IMR-90 (cell line): Measurements from ENCODE around the gene DNAH8. TPM values are rescaled to one million over a fixed set of nuclear protein-coding genes. Genes with fewer than 3 reads are reported as not detected.

Experiments used
- ATAC-seq: fragments of 200-7000 bp; cut with Tn5 transposase; 2 replicates; pipeline ENCODE4 v1.9.1; 2020; ENCODE audit warnings: low read depth, mild to moderate bottlenecking, moderate library complexity
- BruUV-seq: library from RNA; stranded (reverse); fragments of 400-500 nt; replicated peaks from 2 replicates; lab custom pipeline; 2021; lab: Mats Ljungman, UMichigan
- CTCF ChIA-PET: fragments of 300-600 bp; formaldehyde crosslinking; extraction: SDS; loops from one replicate; lab custom pipeline; 2021; ENCODE audit warnings: antibody characterized with exemption; lab: Yijun Ruan, JAX
- POLR2A ChIA-PET: fragments of 300-600 bp; sonication (Branson Sonifier 250); formaldehyde crosslinking; loops from one replicate; lab custom pipeline; 2022; ENCODE audit warnings: antibody characterized with exemption; ENCODE audit not compliant: unreplicated experiment; lab: Charles Lee
- DNase-seq: peaks from one replicate; pipeline ENCODE4 v3.0.0; 2013
- H2AFZ ChIP-seq: replicated peaks from 2 replicates; pipeline ENCODE3; 2013; ENCODE audit warnings: low read length, mild to moderate bottlenecking; ENCODE audit not compliant: poor library complexity
- H2AK5ac ChIP-seq: 2 replicates; pipeline ENCODE4 v1.6.1; 2013; ENCODE audit warnings: low read depth, low read length, inconsistent platforms
- H2AK9ac ChIP-seq: replicated peaks from 2 replicates; pipeline ENCODE3; 2013; ENCODE audit warnings: mild to moderate bottlenecking, low read depth, low read length, moderate library complexity; ENCODE audit not compliant: poor library complexity
- H2BK120ac ChIP-seq: 2 replicates; pipeline ENCODE4 v1.6.1; 2013; ENCODE audit warnings: low read depth, low read length, inconsistent platforms
- H2BK15ac ChIP-seq: 3 replicates; pipeline ENCODE4 v1.6.1; 2013; ENCODE audit warnings: low read depth, low read length, inconsistent platforms
- H2BK20ac ChIP-seq: 2 replicates; pipeline ENCODE4 v1.6.1; 2013; ENCODE audit warnings: low read depth, mild to moderate bottlenecking, inconsistent platforms, low read length, moderate library complexity
- H2BK5ac ChIP-seq: 2 replicates; pipeline ENCODE4 v1.6.1; 2013; ENCODE audit warnings: mild to moderate bottlenecking, low read depth, low read length, inconsistent platforms; ENCODE audit not compliant: poor library complexity, severe bottlenecking
- H3K14ac ChIP-seq: replicated peaks from 2 replicates; pipeline ENCODE4 v1.6.1; 2013; ENCODE audit warnings: low read depth, low read length, inconsistent platforms
- H3K18ac ChIP-seq: 2 replicates; pipeline ENCODE4 v1.6.1; 2013; ENCODE audit warnings: low read depth, low read length, control low read depth
- H3K23ac ChIP-seq: 2 replicates; pipeline ENCODE4 v1.6.1; 2013; ENCODE audit warnings: low read depth, low read length, inconsistent platforms
- H3K27ac ChIP-seq: 2 replicates; pipeline ENCODE4 v1.5.1; 2013; ENCODE audit warnings: mild to moderate bottlenecking, control low read depth, low read length; ENCODE audit not compliant: insufficient read depth
- H3K27me3 ChIP-seq: 2 replicates; pipeline ENCODE4 v1.6.1; 2013; ENCODE audit warnings: low read length; ENCODE audit not compliant: control insufficient read depth, insufficient read depth
- H3K36me3 ChIP-seq: 2 replicates; pipeline ENCODE4 v1.6.1; 2013; ENCODE audit warnings: low read length, mixed read lengths; ENCODE audit not compliant: control insufficient read depth, insufficient read depth
- H3K4ac ChIP-seq: 2 replicates; pipeline ENCODE4 v1.6.1; 2013; ENCODE audit warnings: low read depth, low read length, inconsistent platforms
- H3K4me1 ChIP-seq: 2 replicates; pipeline ENCODE4 v1.6.1; 2013; ENCODE audit warnings: low read length, mixed read lengths; ENCODE audit not compliant: control insufficient read depth, insufficient read depth
- H3K4me2 ChIP-seq: 2 replicates; pipeline ENCODE4 v1.6.1; 2013; ENCODE audit warnings: low read depth, mild to moderate bottlenecking, control low read depth, low read length, moderate library complexity
- H3K4me3 ChIP-seq: 2 replicates; pipeline ENCODE4 v1.5.1; 2013; ENCODE audit warnings: low read depth, mild to moderate bottlenecking, control low read depth, low read length, moderate library complexity; ENCODE audit not compliant: insufficient read depth
- H3K56ac ChIP-seq: 2 replicates; pipeline ENCODE4 v1.6.1; 2013; ENCODE audit warnings: low read length, inconsistent platforms; ENCODE audit not compliant: insufficient read depth; ENCODE audit errors: extremely low read depth
- H3K79me1 ChIP-seq, 2 experiments: 2 replicates each; pipeline ENCODE4 v1.6.1; 2013; ENCODE audit warnings: low read length in 2 of 2, inconsistent platforms in 1 of 2, low read depth in 1 of 2
- H3K9ac ChIP-seq: 2 replicates; pipeline ENCODE4 v1.6.1; 2013; ENCODE audit warnings: low read depth, low read length, control low read depth
- H3K9me1 ChIP-seq: 2 replicates; pipeline ENCODE4 v1.6.1; 2013; ENCODE audit warnings: low read length, inconsistent platforms; ENCODE audit not compliant: insufficient read depth
- H3K9me3 ChIP-seq: 2 replicates; pipeline ENCODE4 v1.6.1; 2013; ENCODE audit warnings: low read length; ENCODE audit not compliant: control insufficient read depth, insufficient read depth
- H4K20me1 ChIP-seq: 2 replicates; pipeline ENCODE4 v1.6.1; 2013; ENCODE audit warnings: low read length, inconsistent platforms; ENCODE audit not compliant: insufficient read depth
- H4K5ac ChIP-seq: 2 replicates; pipeline ENCODE4 v1.6.1; 2013; ENCODE audit warnings: mild to moderate bottlenecking, low read depth, low read length, control low read depth
- H4K8ac ChIP-seq, 2 experiments: 2 replicates each; pipeline ENCODE4 v1.6.1; 2013; ENCODE audit warnings: low read depth in 2 of 2, low read length in 2 of 2, control low read depth in 1 of 2, inconsistent platforms in 1 of 2
- H4K91ac ChIP-seq: 2 replicates; pipeline ENCODE4 v1.6.1; 2013; ENCODE audit warnings: low read depth, low read length, inconsistent platforms; ENCODE audit not compliant: insufficient read depth
- POLR2A ChIP-seq: IDR thresholded peaks from 2 replicates; pipeline ENCODE4 v1.6.1; 2012; ENCODE audit warnings: mild to moderate bottlenecking, low read depth, low read length
- RFX5 ChIP-seq: IDR thresholded peaks from 2 replicates; pipeline ENCODE4 v1.8.0; 2012; ENCODE audit warnings: low read depth, mild to moderate bottlenecking, low read length, moderate library complexity
- WGBS, 2 experiments: methylation state at CpG; one replicate each; pipeline versions ENCODE4 v1.1.5 to v1.1.7; 2013; ENCODE audit warnings: missing lambda C conversion rate in 2 of 2; ENCODE audit not compliant: insufficient read length in 1 of 2; ENCODE audit errors: extremely low coverage in 2 of 2; 5-methylcytosine and 5-hydroxymethylcytosine counted together
- dilution Hi-C: fragments of 300-500 bp; cut with HindIII; formaldehyde crosslinking; loops from one replicate; pipeline ENCODE4 v1.14.3; 2018; ENCODE audit warnings: low sequenced_read_pairs; ENCODE audit not compliant: unreplicated experiment
- in situ Hi-C: fragments of 300-500 bp; cut with MboI; formaldehyde crosslinking; loops from 3 replicates; pipeline ENCODE4 v1.14.3; 2019; ENCODE audit warnings: low sequenced_read_pairs, inconsistent platforms, mixed read lengths
- intact Hi-C: fragments of 100-400 bp; cut with micrococcal nuclease; formaldehyde crosslinking; loops from 2 replicates; pipeline ENCODE4 v1.10.0; 2022
- polyA plus RNA-seq, 3 experiments: library from polyadenylated mRNA; depleted of rRNA; stranded (reverse); fragments of >200 nt; gene quantifications; 2 replicates each; pipeline ENCODE4 v1.2.3, GENCODE V29; 2012; ENCODE audit warnings: low replicate concordance in 1 of 3
- total RNA-seq: library from RNA; depleted of rRNA; stranded (reverse); fragments of >200 nt; gene quantifications from 2 replicates; pipeline ENCODE4 v1.2.3, GENCODE V29; 2012

Gene DNAH8
- total and polyA plus RNA-seq, 2 of the 4 experiments (the other 2 are of a cell fraction): not detected

DNA sequence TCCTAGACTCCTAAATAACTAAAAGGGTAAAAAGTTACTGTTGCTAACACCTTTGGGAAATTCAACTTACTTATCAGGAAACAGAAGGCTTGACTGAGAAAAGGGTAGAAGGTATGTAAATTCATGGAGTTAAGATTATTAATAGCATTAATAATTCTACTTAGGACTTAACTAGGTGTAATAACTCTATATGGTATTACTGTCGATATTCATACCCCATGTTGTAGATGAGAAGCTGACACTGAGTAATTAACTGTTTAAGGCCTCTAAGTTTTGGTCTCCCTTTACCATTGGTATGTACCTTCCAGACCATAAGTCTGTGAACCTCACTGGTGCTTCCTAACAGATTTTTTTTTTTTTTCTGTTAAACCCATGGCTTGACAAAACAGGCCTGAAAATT, 27.6 kb upstream of the DNAH8 start:
- H3K14ac ChIP-seq: no peak overlapping the region
- DNase-seq (no peak), ATAC-seq (no peak)
- intact Hi-C loops: no loop called here
- peaks cover 2% of the 10 kb centered on the region for H3K36me3 ChIP-seq
- peaks cover 12 to 37% of the 10 kb centered on the region in 2 experiments for H3K79me1 ChIP-seq
- H3K4me1 ChIP-seq: peaks cover 7% of the 10 kb centered on the region; the same call in 1 of the 2 replicates
- BruUV-seq: no TSS peak
- H2BK20ac ChIP-seq: no peak overlapping the region
- H3K9ac ChIP-seq: no peak overlapping the region
- H2AK5ac ChIP-seq: no peak overlapping the region
- H3K18ac ChIP-seq: no peak overlapping the region
- H3K4ac ChIP-seq: no peak overlapping the region
- TF ChIP-seq POLR2A (no peak), RFX5 (no peak)
- CTCF ChIA-PET: no interaction called here
- no peak overlapping the region for H3K23ac ChIP-seq
- no peak overlapping the region for H3K4me3 ChIP-seq
- in situ Hi-C loops: no loop called here
- H2BK5ac ChIP-seq: no peak overlapping the region
- H2BK15ac ChIP-seq: no peak overlapping the region
- no peak overlapping the region for H2AK9ac ChIP-seq
- no peak overlapping the region for H3K27ac ChIP-seq
- no peak overlapping the region for H4K91ac ChIP-seq
- dilution Hi-C loops: no loop called here
- H3K9me1 ChIP-seq: peaks cover 15% of the 10 kb centered on the region
- H2BK120ac ChIP-seq: no peak overlapping the region
- H2AFZ ChIP-seq: no peak overlapping the region
- POLR2A ChIA-PET: no interaction called here
- H4K8ac ChIP-seq: no peak overlapping the region
- H3K27me3 ChIP-seq: no peaks in the 10 kb centered on the region
- WGBS, 2 experiments: no CpG with 5 or more reads among the region's 1 CpG
- H4K20me1 ChIP-seq: peaks cover 21% of the 10 kb centered on the region
- no peak overlapping the region for H3K4me2 ChIP-seq
- no peaks in the 10 kb centered on the region for H3K9me3 ChIP-seq
- no peak overlapping the region for H4K5ac ChIP-seq
- H3K56ac ChIP-seq: no peak overlapping the region
